Trophoblast cell (in vitro differentiated cells and primary cell): ENCODE results near the gene PRSS8.

Experiments
- DNase-seq, 2 donors: peaks; one replicate each; pipeline ENCODE4 v3.0.0-alpha.2; 2016
- H2AFZ ChIP-seq: 2 replicates; pipeline ENCODE4 v1.6.1; 2013; ENCODE audit warnings: low read length, moderate library complexity, mild to moderate bottlenecking; ENCODE audit not compliant: insufficient read depth, poor library complexity
- H2AK5ac ChIP-seq: 2 replicates; pipeline ENCODE4 v1.6.1; 2013; ENCODE audit warnings: mild to moderate bottlenecking, low read length
- H2BK120ac ChIP-seq: 2 replicates; pipeline ENCODE4 v1.6.1; 2013; ENCODE audit warnings: low read length, mild to moderate bottlenecking, moderate library complexity; ENCODE audit not compliant: insufficient read depth, poor library complexity
- H2BK12ac ChIP-seq: 2 replicates; pipeline ENCODE4 v1.6.1; 2013; ENCODE audit warnings: mild to moderate bottlenecking, low read length, moderate library complexity
- H2BK5ac ChIP-seq: 2 replicates; pipeline ENCODE4 v1.6.1; 2013; ENCODE audit warnings: low read length, low read depth, moderate library complexity, mild to moderate bottlenecking; ENCODE audit not compliant: poor library complexity
- H3K14ac ChIP-seq: 2 replicates; pipeline ENCODE4 v1.6.1; 2013; ENCODE audit warnings: mild to moderate bottlenecking, low read length
- H3K18ac ChIP-seq: 2 replicates; pipeline ENCODE4 v1.6.1; 2013; ENCODE audit warnings: mild to moderate bottlenecking, low read length
- H3K23ac ChIP-seq: 2 replicates; pipeline ENCODE4 v1.6.1; 2013; ENCODE audit warnings: low read length
- H3K27ac ChIP-seq: 2 replicates; pipeline ENCODE4 v1.5.1; 2013; ENCODE audit warnings: low read depth, mild to moderate bottlenecking, inconsistent platforms, low read length, moderate library complexity
- H3K27me3 ChIP-seq: 2 replicates; pipeline ENCODE4 v1.6.1; 2013; ENCODE audit warnings: inconsistent platforms, mild to moderate bottlenecking, low read length, moderate library complexity; ENCODE audit not compliant: insufficient read depth
- H3K36me3 ChIP-seq, 2 experiments: 1 replicate in 1 of 2; 2 replicates in 1 of 2; pipeline ENCODE4 v1.6.1; 2013; ENCODE audit warnings: low read length in 2 of 2, mild to moderate bottlenecking in 2 of 2, moderate library complexity in 1 of 2; ENCODE audit not compliant: insufficient read depth in 2 of 2, control insufficient read depth in 1 of 2
- H3K4ac ChIP-seq: 2 replicates; pipeline ENCODE4 v1.6.1; 2013; ENCODE audit warnings: low read depth, mild to moderate bottlenecking, low read length, moderate library complexity
- H3K4me1 ChIP-seq, 2 experiments: 1 replicate in 1 of 2; 2 replicates in 1 of 2; pipeline ENCODE4 v1.6.1; 2013; ENCODE audit warnings: low read length in 2 of 2, mild to moderate bottlenecking in 2 of 2, moderate library complexity in 1 of 2; ENCODE audit not compliant: insufficient read depth in 2 of 2, control insufficient read depth in 1 of 2
- H3K4me2 ChIP-seq: 2 replicates; pipeline ENCODE4 v1.6.1; 2013; ENCODE audit warnings: inconsistent platforms, mild to moderate bottlenecking, low read length, moderate library complexity
- H3K4me3 ChIP-seq: 2 replicates; pipeline ENCODE4 v1.5.1; 2013; ENCODE audit warnings: mild to moderate bottlenecking, low read depth, low read length, inconsistent platforms
- H3K79me1 ChIP-seq: one replicate; pipeline ENCODE4 v1.6.1; 2013; ENCODE audit warnings: low read length
- H3K79me2 ChIP-seq: 2 replicates; pipeline ENCODE4 v1.6.1; 2013; ENCODE audit warnings: low read length, mild to moderate bottlenecking; ENCODE audit not compliant: control insufficient read depth, insufficient read depth, poor library complexity
- H3K9ac ChIP-seq: 2 replicates; pipeline ENCODE4 v1.6.1; 2013; ENCODE audit warnings: mild to moderate bottlenecking, low read length
- H3K9me3 ChIP-seq: 2 replicates; pipeline ENCODE4 v1.6.1; 2013; ENCODE audit warnings: low read depth, mild to moderate bottlenecking, control low read depth, inconsistent platforms, low read length; ENCODE audit not compliant: insufficient read depth
- H4K12ac ChIP-seq: 2 replicates; pipeline ENCODE4 v1.6.1; 2013; ENCODE audit warnings: low read depth, mild to moderate bottlenecking, low read length, moderate library complexity
- H4K8ac ChIP-seq: 2 replicates; pipeline ENCODE4 v1.6.1; 2013; ENCODE audit warnings: low read depth, mild to moderate bottlenecking, low read length, moderate library complexity
- H4K91ac ChIP-seq: one replicate; pipeline ENCODE4 v1.6.1; 2013; ENCODE audit warnings: low read depth, mild to moderate bottlenecking, low read length, moderate library complexity
- WGBS: extraction: QIAGEN DNeasy Blood & Tissue Kit; methylation state at CpG from one replicate; pipeline ENCODE4 v1.1.7; 2013; ENCODE audit warnings: missing lambda C conversion rate; ENCODE audit not compliant: insufficient read length, insufficient coverage; ENCODE audit errors: extremely low coverage; 5-methylcytosine and 5-hydroxymethylcytosine counted together

Gene PRSS8

GRCh38 chr16:31131841-31132271 is 3.7 kb downstream of the PRSS8 start:
- Histone ChIP-seq H2BK12ac (peak overlapping the region; percentile 66), H4K8ac (no peak overlapping the region), H3K4me3 (no peak overlapping the region), H3K4me2 (no peak overlapping the region), H3K36me3 (peaks cover 37 to 40% of the 10 kb centered on the region in 2 experiments), H3K18ac (no peak overlapping the region), H3K4me1 (peaks cover 40 to 44% of the 10 kb centered on the region in 2 experiments), H3K14ac (no peak overlapping the region), H3K23ac (no peak overlapping the region), H3K79me2 (peaks cover 17% of the 10 kb centered on the region), H2BK5ac (no peak overlapping the region), H3K27ac (no peak overlapping the region), H4K91ac (peak overlapping the region; percentile 71), H3K27me3 (no peaks in the 10 kb centered on the region), H3K79me1 (peaks cover 20% of the 10 kb centered on the region), H3K9me3 (peaks cover 2% of the 10 kb centered on the region), H2AFZ (no peak overlapping the region), H2BK120ac (no peak overlapping the region), H3K4ac (peak overlapping the region; percentile 8), H3K9ac (no peak overlapping the region), H2AK5ac (peak overlapping the region; percentile 42), H4K12ac (no peak overlapping the region)
- WGBS, result no CpG with 5 or more reads among the region's 5 CpGs
- no peak for DNase-seq

GRCh38 chr16:31131416-31131815 is 4.1 kb downstream of the PRSS8 start:
- WGBS, result no CpG with 5 or more reads among the region's 11 CpGs

GRCh38 chr16:31130899-31131298 is 4.6 kb downstream of the PRSS8 start:
- no peak overlapping the region for H2AK5ac ChIP-seq
- DNase-seq, result peak; percentile 95
- peak overlapping the region; percentile 47 for H3K18ac ChIP-seq
- H3K36me3 ChIP-seq, result peaks cover 37 to 42% of the 10 kb centered on the region in 2 experiments
- peaks cover 36 to 39% of the 10 kb centered on the region in 2 experiments for H3K4me1 ChIP-seq
- H3K9ac ChIP-seq, result no peak overlapping the region
- no peaks in the 10 kb centered on the region for H3K27me3 ChIP-seq
- no peak overlapping the region for H3K23ac ChIP-seq
- peaks cover 17% of the 10 kb centered on the region for H3K79me2 ChIP-seq
- H4K91ac ChIP-seq, result peak overlapping the region; percentile 71
- peak overlapping the region; percentile 71 for H2BK5ac ChIP-seq
- WGBS, result no CpG with 5 or more reads among the region's 6 CpGs
- peak overlapping the region; percentile 59 for H4K12ac ChIP-seq
- peak overlapping the region; percentile 57 for H2BK120ac ChIP-seq
- peak overlapping the region; percentile 31 for H3K4me2 ChIP-seq
- H3K14ac ChIP-seq, result no peak overlapping the region
- peak overlapping the region; percentile 61 for H4K8ac ChIP-seq
- H3K79me1 ChIP-seq, result peaks cover 20% of the 10 kb centered on the region
- no peak overlapping the region for H3K4me3 ChIP-seq
- H2AFZ ChIP-seq, result no peak overlapping the region
- H3K4ac ChIP-seq, result no peak overlapping the region
- H3K27ac ChIP-seq, result peak overlapping the region; percentile 84
- H2BK12ac ChIP-seq, result peak overlapping the region; percentile 66
- peaks cover 2% of the 10 kb centered on the region for H3K9me3 ChIP-seq

More at GRCh38 chr16:31131416-31131815, 4.1 kb downstream of the PRSS8 start:
- H4K8ac ChIP-seq, result no peak overlapping the region
- no peak overlapping the region for H3K9ac ChIP-seq
- H2BK12ac ChIP-seq, result peak overlapping the region; percentile 66
- H3K4ac ChIP-seq, result peak overlapping the region; percentile 21
- peaks cover 17% of the 10 kb centered on the region for H3K79me2 ChIP-seq
- peak overlapping the region; percentile 71 for H2BK5ac ChIP-seq
- H3K23ac ChIP-seq, result no peak overlapping the region
- H3K79me1 ChIP-seq, result peaks cover 20% of the 10 kb centered on the region
- H2BK120ac ChIP-seq, result peak overlapping the region; percentile 57
- no peaks in the 10 kb centered on the region for H3K27me3 ChIP-seq
- H2AK5ac ChIP-seq, result peak overlapping the region; percentile 56
- no peak overlapping the region for H3K4me3 ChIP-seq
- no peak overlapping the region for H2AFZ ChIP-seq
- DNase-seq, result no peak
- peak overlapping the region; percentile 59 for H4K12ac ChIP-seq
- peaks cover 2% of the 10 kb centered on the region for H3K9me3 ChIP-seq
- peak overlapping the region; percentile 47 for H3K18ac ChIP-seq
- H3K27ac ChIP-seq, result peak overlapping the region; percentile 84
- peak overlapping the region; percentile 71 for H4K91ac ChIP-seq
- H3K36me3 ChIP-seq, result peaks cover 37 to 42% of the 10 kb centered on the region in 2 experiments
- peak overlapping the region; percentile 15 for H3K14ac ChIP-seq
- no peak overlapping the region for H3K4me2 ChIP-seq
- peaks cover 40 to 44% of the 10 kb centered on the region in 2 experiments for H3K4me1 ChIP-seq

- Histone ChIP-seq H3K9ac (no peak overlapping the region), H3K4me3 (no peak overlapping the region), H3K18ac (peak overlapping the region; percentile 64), H3K36me3 (peaks cover 37 to 42% of the 10 kb centered on the region in 2 experiments), H2AK5ac (peak overlapping the region; percentile 47), H3K79me1 (peaks cover 19% of the 10 kb centered on the region), H3K9me3 (no peaks in the 10 kb centered on the region), H3K4ac (peak overlapping the region; percentile 31), H4K91ac (peak overlapping the region; percentile 83), H2BK12ac (peak overlapping the region; percentile 82), H2BK5ac (peak overlapping the region; percentile 33), H2AFZ (no peak overlapping the region), H3K27ac (peak overlapping the region; percentile 46), H3K27me3 (no peaks in the 10 kb centered on the region), H4K12ac (peak overlapping the region; percentile 14), H3K79me2 (peaks cover 16% of the 10 kb centered on the region), H3K4me2 (no peak overlapping the region), H2BK120ac (peak overlapping the region; percentile 69), H3K14ac (peak overlapping the region; percentile 68), H3K23ac (no peak overlapping the region), H4K8ac (peak overlapping the region; percentile 49), H3K4me1 (peaks cover 33 to 37% of the 10 kb centered on the region in 2 experiments)
- WGBS, result no CpG with 5 or more reads among the region's 10 CpGs
- DNase-seq, result peak in 1 of 2 donors; percentile 53
Measured at GRCh38 chr16:31130336-31130891, 5.1 kb downstream of the PRSS8 start.
